WTC11 (cell line): ENCODE measurements around the gene PITPNC1. TPM values are rescaled to one million over a fixed set of nuclear protein-coding genes. Genes with fewer than 3 reads are reported as not detected.

Source experiments
- ATAC-seq: fragments of 200-7000 bp; cut with Tn5 transposase; 2 replicates; pipeline ENCODE4 v1.10.0; 2021; ENCODE audit warnings: mild to moderate bottlenecking, moderate library complexity
- CTCF ChIA-PET: fragments of 300-600 bp; sonication (Branson Sonifier 250); formaldehyde crosslinking; loops from one replicate; lab custom pipeline; 2021; ENCODE audit warnings: antibody characterized with exemption; lab: Charles Lee
- POLR2A ChIA-PET: fragments of 350-600 bp; sonication (Branson Sonifier 250); formaldehyde crosslinking; loops from one replicate; lab custom pipeline; 2021; ENCODE audit warnings: antibody characterized with exemption; lab: Charles Lee
- DNase-seq: peaks from one replicate; pipeline ENCODE4 v3.0.0; 2021; ENCODE audit warnings: low spot score
- H3K27ac Mint-ChIP-seq: 2 replicates; pipeline ENCODE4 v1.8.0; 2021; ENCODE audit warnings: mixed read lengths
- H3K27me3 Mint-ChIP-seq: 2 replicates; pipeline ENCODE4 v1.8.0; 2021; ENCODE audit warnings: low read depth, mild to moderate bottlenecking, moderate library complexity, mixed read lengths
- H3K36me3 Mint-ChIP-seq: 2 replicates; pipeline ENCODE4 v1.8.0; 2021; ENCODE audit warnings: mixed read lengths
- H3K4me1 Mint-ChIP-seq: 2 replicates; pipeline ENCODE4 v1.8.0; 2022; ENCODE audit warnings: mixed read lengths
- H3K4me3 Mint-ChIP-seq: 2 replicates; pipeline ENCODE4 v1.8.0; 2021; ENCODE audit warnings: mild to moderate bottlenecking, moderate library complexity, mixed read lengths
- H3K9me3 Mint-ChIP-seq: 2 replicates; pipeline ENCODE4 v1.8.0; 2021; ENCODE audit warnings: mixed read lengths
- ATF1 ChIP-seq: sonication (generic); formaldehyde crosslinking; IDR thresholded peaks from 2 replicates; pipeline ENCODE4 v1.8.1; 2023; ENCODE audit warnings: mild to moderate bottlenecking, moderate library complexity, missing genetic modification reagents
- CREB1 ChIP-seq: sonication (generic); formaldehyde crosslinking; IDR thresholded peaks from 2 replicates; pipeline ENCODE4 v1.8.0; 2023; ENCODE audit warnings: mild to moderate bottlenecking, missing genetic modification reagents
- CREM ChIP-seq: sonication (generic); formaldehyde crosslinking; IDR thresholded peaks from 2 replicates; pipeline ENCODE4 v1.8.1; 2022; ENCODE audit warnings: mild to moderate bottlenecking, missing genetic modification reagents, moderate library complexity
- FOXJ3 ChIP-seq: sonication (generic); formaldehyde crosslinking; IDR thresholded peaks from 2 replicates; pipeline ENCODE4 v1.9.0; 2021; ENCODE audit warnings: missing genetic modification reagents, mild to moderate bottlenecking, borderline replicate concordance
- FOXP1 ChIP-seq: sonication (generic); formaldehyde crosslinking; IDR thresholded peaks from 2 replicates; pipeline ENCODE4 v1.8.0; 2022; ENCODE audit warnings: missing genetic modification reagents, mild to moderate bottlenecking, moderate library complexity, borderline replicate concordance
- GABPB1 ChIP-seq: sonication (generic); formaldehyde crosslinking; IDR thresholded peaks from 2 replicates; pipeline ENCODE4 v1.8.1; 2023; ENCODE audit warnings: mild to moderate bottlenecking, missing genetic modification reagents
- GTF2I ChIP-seq: fragments of 250-450 bp; sonication (Bioruptor Pico); conservative IDR thresholded peaks from 2 replicates; pipeline ENCODE4 v1.4.0; 2021; ENCODE audit warnings: mild to moderate bottlenecking
- HMGA2 ChIP-seq: fragments of 250-450 bp; sonication (Bioruptor Pico); IDR thresholded peaks from 2 replicates; pipeline ENCODE4 v1.4.0; 2021; ENCODE audit warnings: mild to moderate bottlenecking, moderate library complexity
- KAT7 ChIP-seq: sonication (generic); formaldehyde crosslinking; IDR thresholded peaks from 2 replicates; pipeline ENCODE4 v1.8.1; 2023; ENCODE audit warnings: missing genetic modification reagents, mild to moderate bottlenecking, borderline replicate concordance
- MXD4 ChIP-seq: fragments of 250-450 bp; sonication (Bioruptor Pico); IDR thresholded peaks from 2 replicates; pipeline ENCODE4 v1.8.0; 2021; ENCODE audit warnings: mild to moderate bottlenecking, moderate library complexity, borderline replicate concordance
- NFYB ChIP-seq: sonication (generic); formaldehyde crosslinking; conservative IDR thresholded peaks from 2 replicates; pipeline ENCODE4 v1.8.0; 2022; ENCODE audit warnings: low read depth, missing genetic modification reagents
- NR2C2 ChIP-seq: sonication (generic); formaldehyde crosslinking; IDR thresholded peaks from 2 replicates; pipeline ENCODE4 v1.8.0; 2022; ENCODE audit warnings: mild to moderate bottlenecking, missing genetic modification reagents
- PRRX2 ChIP-seq: fragments of 250-450 bp; sonication (Bioruptor Pico); IDR thresholded peaks from 2 replicates; pipeline ENCODE4 v1.8.0; 2021; ENCODE audit warnings: mild to moderate bottlenecking
- RORB ChIP-seq: fragments of 250-450 bp; sonication (Bioruptor Pico); IDR thresholded peaks from 2 replicates; pipeline ENCODE4 v1.9.0; 2021; ENCODE audit warnings: mild to moderate bottlenecking
- SMAD4 ChIP-seq: sonication (generic); formaldehyde crosslinking; IDR thresholded peaks from 2 replicates; pipeline ENCODE4 v1.8.0; 2022; ENCODE audit warnings: mild to moderate bottlenecking, missing genetic modification reagents
- SOX15 ChIP-seq: fragments of 250-450 bp; sonication (Bioruptor Pico); IDR thresholded peaks from 2 replicates; pipeline ENCODE4 v1.9.0; 2021; ENCODE audit warnings: mild to moderate bottlenecking
- TEAD1 ChIP-seq: sonication (generic); formaldehyde crosslinking; IDR thresholded peaks from 2 replicates; pipeline ENCODE4 v1.8.0; 2022; ENCODE audit warnings: mild to moderate bottlenecking, missing genetic modification reagents
- total RNA-seq: library from RNA; stranded (reverse); gene quantifications from 3 replicates; pipeline ENCODE4 v1.2.3, GENCODE V29; 2021
- TF ChIP-seq, protein P1 (sequence below): sonication (generic); formaldehyde crosslinking; conservative IDR thresholded peaks from 2 replicates; pipeline ENCODE4 v1.8.1; 2023; ENCODE audit warnings: mild to moderate bottlenecking, low read depth, missing genetic modification reagents, moderate library complexity
- TF ChIP-seq, protein P2 (sequence below): fragments of 250-450 bp; sonication (Bioruptor Pico); IDR thresholded peaks from 2 replicates; pipeline ENCODE4 v1.9.0; 2021; ENCODE audit warnings: mild to moderate bottlenecking
- TF ChIP-seq, protein P3 (sequence below): sonication (generic); formaldehyde crosslinking; IDR thresholded peaks from 2 replicates; pipeline ENCODE4 v1.8.0; 2023; ENCODE audit warnings: mild to moderate bottlenecking, missing genetic modification reagents
- TF ChIP-seq, protein P4 (sequence below): sonication (generic); formaldehyde crosslinking; IDR thresholded peaks from 2 replicates; pipeline ENCODE4 v1.8.1; 2023; ENCODE audit warnings: mild to moderate bottlenecking, missing genetic modification reagents, borderline replicate concordance

The PITPNC1 gene
- total RNA-seq, 1 experiment from 2014 or later: 39.8 TPM

DNA sequence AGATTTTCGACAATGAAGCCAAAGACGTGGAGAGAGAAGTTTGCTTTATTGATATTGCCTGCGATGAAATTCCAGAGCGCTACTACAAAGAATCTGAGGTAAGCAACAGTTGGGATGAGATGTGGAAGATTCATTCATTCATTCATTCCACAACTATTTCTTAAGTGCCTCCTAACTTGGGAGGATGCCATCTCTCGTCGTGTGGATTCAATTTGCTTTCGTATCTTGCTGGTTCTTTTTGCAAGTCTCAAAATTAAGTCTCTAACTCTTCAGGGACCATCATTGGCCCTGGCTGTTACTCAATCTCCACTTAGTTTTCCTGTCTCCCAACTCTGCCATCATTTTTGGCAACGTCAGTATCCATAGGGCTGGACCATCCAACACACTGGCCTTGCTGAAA, 255.1 kb downstream of the PITPNC1 start (continued):
- TF ChIP-seq, protein P1, sequence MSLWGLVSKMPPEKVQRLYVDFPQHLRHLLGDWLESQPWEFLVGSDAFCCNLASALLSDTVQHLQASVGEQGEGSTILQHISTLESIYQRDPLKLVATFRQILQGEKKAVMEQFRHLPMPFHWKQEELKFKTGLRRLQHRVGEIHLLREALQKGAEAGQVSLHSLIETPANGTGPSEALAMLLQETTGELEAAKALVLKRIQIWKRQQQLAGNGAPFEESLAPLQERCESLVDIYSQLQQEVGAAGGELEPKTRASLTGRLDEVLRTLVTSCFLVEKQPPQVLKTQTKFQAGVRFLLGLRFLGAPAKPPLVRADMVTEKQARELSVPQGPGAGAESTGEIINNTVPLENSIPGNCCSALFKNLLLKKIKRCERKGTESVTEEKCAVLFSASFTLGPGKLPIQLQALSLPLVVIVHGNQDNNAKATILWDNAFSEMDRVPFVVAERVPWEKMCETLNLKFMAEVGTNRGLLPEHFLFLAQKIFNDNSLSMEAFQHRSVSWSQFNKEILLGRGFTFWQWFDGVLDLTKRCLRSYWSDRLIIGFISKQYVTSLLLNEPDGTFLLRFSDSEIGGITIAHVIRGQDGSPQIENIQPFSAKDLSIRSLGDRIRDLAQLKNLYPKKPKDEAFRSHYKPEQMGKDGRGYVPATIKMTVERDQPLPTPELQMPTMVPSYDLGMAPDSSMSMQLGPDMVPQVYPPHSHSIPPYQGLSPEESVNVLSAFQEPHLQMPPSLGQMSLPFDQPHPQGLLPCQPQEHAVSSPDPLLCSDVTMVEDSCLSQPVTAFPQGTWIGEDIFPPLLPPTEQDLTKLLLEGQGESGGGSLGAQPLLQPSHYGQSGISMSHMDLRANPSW: no peak
- TF ChIP-seq SOX15 (CRISPR knock-in tag): no peak

DNA sequence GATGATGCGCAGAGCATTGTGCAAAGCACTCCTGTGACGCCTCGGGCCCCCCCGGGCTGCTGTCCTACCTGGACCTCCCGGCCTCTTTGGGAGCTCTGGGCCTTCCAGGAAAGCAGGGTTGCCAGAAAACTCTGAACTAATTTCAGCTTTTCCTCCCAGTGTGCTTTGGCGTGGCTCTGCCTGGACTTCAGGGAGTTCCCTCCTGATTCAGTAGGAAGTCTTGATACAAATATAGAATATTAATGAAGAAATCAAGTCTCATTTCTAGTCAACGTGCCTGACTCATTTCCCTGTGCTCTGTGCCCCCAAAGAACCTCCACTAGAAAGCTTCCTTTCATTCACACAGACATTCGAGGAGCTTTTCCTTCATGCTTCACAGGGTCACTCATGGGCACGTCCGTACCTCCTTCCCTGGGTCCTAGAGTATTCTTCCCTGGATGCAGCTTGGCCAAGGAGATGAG, 256.7 kb downstream of the PITPNC1 start:
- no peak for DNase-seq
- ATAC-seq: no peak
- no peaks in the 10 kb centered on the region for H3K9me3 Mint-ChIP-seq
- POLR2A ChIA-PET: no interaction called here
- CTCF ChIA-PET: no interaction called here
- TF ChIP-seq HMGA2 (CRISPR knock-in tag) (no peak), FOXP1 (CRISPR knock-in tag) (no peak), GABPB1 (CRISPR knock-in tag) (no peak), KAT7 (CRISPR knock-in tag) (no peak), NFYB (CRISPR knock-in tag) (no peak), PRRX2 (CRISPR knock-in tag) (no peak), GTF2I (no peak), NR2C2 (no peak), TEAD1 (no peak), FOXJ3 (no peak), CREB1 (CRISPR knock-in tag) (no peak), RORB (CRISPR knock-in tag) (no peak), SMAD4 (no peak)
- TF ChIP-seq, protein P2, sequence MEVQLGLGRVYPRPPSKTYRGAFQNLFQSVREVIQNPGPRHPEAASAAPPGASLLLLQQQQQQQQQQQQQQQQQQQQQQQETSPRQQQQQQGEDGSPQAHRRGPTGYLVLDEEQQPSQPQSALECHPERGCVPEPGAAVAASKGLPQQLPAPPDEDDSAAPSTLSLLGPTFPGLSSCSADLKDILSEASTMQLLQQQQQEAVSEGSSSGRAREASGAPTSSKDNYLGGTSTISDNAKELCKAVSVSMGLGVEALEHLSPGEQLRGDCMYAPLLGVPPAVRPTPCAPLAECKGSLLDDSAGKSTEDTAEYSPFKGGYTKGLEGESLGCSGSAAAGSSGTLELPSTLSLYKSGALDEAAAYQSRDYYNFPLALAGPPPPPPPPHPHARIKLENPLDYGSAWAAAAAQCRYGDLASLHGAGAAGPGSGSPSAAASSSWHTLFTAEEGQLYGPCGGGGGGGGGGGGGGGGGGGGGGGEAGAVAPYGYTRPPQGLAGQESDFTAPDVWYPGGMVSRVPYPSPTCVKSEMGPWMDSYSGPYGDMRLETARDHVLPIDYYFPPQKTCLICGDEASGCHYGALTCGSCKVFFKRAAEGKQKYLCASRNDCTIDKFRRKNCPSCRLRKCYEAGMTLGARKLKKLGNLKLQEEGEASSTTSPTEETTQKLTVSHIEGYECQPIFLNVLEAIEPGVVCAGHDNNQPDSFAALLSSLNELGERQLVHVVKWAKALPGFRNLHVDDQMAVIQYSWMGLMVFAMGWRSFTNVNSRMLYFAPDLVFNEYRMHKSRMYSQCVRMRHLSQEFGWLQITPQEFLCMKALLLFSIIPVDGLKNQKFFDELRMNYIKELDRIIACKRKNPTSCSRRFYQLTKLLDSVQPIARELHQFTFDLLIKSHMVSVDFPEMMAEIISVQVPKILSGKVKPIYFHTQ (CRISPR knock-in tag): no peak
- TF ChIP-seq, protein P3, sequence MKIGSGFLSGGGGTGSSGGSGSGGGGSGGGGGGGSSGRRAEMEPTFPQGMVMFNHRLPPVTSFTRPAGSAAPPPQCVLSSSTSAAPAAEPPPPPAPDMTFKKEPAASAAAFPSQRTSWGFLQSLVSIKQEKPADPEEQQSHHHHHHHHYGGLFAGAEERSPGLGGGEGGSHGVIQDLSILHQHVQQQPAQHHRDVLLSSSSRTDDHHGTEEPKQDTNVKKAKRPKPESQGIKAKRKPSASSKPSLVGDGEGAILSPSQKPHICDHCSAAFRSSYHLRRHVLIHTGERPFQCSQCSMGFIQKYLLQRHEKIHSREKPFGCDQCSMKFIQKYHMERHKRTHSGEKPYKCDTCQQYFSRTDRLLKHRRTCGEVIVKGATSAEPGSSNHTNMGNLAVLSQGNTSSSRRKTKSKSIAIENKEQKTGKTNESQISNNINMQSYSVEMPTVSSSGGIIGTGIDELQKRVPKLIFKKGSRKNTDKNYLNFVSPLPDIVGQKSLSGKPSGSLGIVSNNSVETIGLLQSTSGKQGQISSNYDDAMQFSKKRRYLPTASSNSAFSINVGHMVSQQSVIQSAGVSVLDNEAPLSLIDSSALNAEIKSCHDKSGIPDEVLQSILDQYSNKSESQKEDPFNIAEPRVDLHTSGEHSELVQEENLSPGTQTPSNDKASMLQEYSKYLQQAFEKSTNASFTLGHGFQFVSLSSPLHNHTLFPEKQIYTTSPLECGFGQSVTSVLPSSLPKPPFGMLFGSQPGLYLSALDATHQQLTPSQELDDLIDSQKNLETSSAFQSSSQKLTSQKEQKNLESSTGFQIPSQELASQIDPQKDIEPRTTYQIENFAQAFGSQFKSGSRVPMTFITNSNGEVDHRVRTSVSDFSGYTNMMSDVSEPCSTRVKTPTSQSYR: no peak
- no peaks in the 10 kb centered on the region for H3K27me3 Mint-ChIP-seq
- peaks cover 13% of the 10 kb centered on the region for H3K36me3 Mint-ChIP-seq
- no peak overlapping the region for H3K27ac Mint-ChIP-seq
- no peak overlapping the region for H3K4me3 Mint-ChIP-seq
- H3K4me1 Mint-ChIP-seq: peaks cover 4% of the 10 kb centered on the region; the same call in 1 of the 2 replicates

DNA sequence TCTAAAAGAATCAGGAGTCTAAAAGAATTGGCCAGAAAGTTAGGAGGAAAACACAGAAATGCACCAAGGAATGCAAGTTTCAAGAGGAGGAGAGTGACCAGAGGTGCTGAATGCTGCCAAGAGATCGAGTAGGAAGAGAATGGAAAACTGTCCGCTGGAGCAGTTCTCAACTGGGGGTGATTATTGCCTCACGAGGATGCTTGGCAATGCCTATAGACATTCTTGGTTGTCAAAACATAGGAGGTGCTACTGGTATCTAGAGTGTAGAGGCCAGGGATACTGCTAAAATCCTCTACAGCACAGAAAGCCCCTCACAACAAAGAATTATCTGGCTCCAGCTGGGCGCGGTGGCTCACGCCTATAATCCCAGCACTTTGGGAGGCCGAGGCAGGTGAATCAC, 258.6 kb downstream of the PITPNC1 start:
- no peak for ATAC-seq
- CTCF ChIA-PET: no interaction called here
- peaks cover 13% of the 10 kb centered on the region for H3K36me3 Mint-ChIP-seq
- TF ChIP-seq, protein P3: no peak
- TF ChIP-seq, protein P4, sequence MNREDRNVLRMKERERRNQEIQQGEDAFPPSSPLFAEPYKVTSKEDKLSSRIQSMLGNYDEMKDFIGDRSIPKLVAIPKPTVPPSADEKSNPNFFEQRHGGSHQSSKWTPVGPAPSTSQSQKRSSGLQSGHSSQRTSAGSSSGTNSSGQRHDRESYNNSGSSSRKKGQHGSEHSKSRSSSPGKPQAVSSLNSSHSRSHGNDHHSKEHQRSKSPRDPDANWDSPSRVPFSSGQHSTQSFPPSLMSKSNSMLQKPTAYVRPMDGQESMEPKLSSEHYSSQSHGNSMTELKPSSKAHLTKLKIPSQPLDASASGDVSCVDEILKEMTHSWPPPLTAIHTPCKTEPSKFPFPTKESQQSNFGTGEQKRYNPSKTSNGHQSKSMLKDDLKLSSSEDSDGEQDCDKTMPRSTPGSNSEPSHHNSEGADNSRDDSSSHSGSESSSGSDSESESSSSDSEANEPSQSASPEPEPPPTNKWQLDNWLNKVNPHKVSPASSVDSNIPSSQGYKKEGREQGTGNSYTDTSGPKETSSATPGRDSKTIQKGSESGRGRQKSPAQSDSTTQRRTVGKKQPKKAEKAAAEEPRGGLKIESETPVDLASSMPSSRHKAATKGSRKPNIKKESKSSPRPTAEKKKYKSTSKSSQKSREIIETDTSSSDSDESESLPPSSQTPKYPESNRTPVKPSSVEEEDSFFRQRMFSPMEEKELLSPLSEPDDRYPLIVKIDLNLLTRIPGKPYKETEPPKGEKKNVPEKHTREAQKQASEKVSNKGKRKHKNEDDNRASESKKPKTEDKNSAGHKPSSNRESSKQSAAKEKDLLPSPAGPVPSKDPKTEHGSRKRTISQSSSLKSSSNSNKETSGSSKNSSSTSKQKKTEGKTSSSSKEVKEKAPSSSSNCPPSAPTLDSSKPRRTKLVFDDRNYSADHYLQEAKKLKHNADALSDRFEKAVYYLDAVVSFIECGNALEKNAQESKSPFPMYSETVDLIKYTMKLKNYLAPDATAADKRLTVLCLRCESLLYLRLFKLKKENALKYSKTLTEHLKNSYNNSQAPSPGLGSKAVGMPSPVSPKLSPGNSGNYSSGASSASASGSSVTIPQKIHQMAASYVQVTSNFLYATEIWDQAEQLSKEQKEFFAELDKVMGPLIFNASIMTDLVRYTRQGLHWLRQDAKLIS (CRISPR knock-in tag): no peak
- TF ChIP-seq ATF1 (CRISPR knock-in tag) (no peak), CREM (CRISPR knock-in tag) (no peak), MXD4 (no peak), PRRX2 (CRISPR knock-in tag) (no peak), HMGA2 (CRISPR knock-in tag) (no peak)

More for the DNA sequence above, 258.6 kb downstream of the PITPNC1 start:
- H3K9me3 Mint-ChIP-seq: no peaks in the 10 kb centered on the region
- H3K27me3 Mint-ChIP-seq: no peaks in the 10 kb centered on the region
- peaks cover 9% of the 10 kb centered on the region; the same call in 1 of the 2 replicates for H3K4me1 Mint-ChIP-seq
- no peak overlapping the region for H3K4me3 Mint-ChIP-seq
- POLR2A ChIA-PET: no interaction called here
- H3K27ac Mint-ChIP-seq: peak overlapping the region; percentile 16
- no peak for DNase-seq
